Choroid plexus epithelial cell (primary cell): Measurements from ENCODE around the gene PRR18.

Experiments
- DNase-seq: peaks from one replicate; pipeline ENCODE4 v3.0.0-alpha.2; 2010; ENCODE audit warnings: low read depth
- H3K4me3 ChIP-seq: 2 replicates; pipeline ENCODE4 v1.5.1; 2011; ENCODE audit warnings: low read depth, mild to moderate bottlenecking, control low read depth, low read length, moderate library complexity
- CTCF ChIP-seq: conservative IDR thresholded peaks from 2 replicates; pipeline ENCODE4 v1.5.1; 2011; ENCODE audit warnings: low read depth, mild to moderate bottlenecking, control low read depth, inconsistent platforms, low read length, moderate library complexity

Gene PRR18

GRCh38 chr6:166305562-166306117, 2.6 kb downstream of the PRR18 start:
- H3K4me3 ChIP-seq = no peak overlapping the region
- no peak for TF ChIP-seq CTCF
- no peak for DNase-seq

DNA sequence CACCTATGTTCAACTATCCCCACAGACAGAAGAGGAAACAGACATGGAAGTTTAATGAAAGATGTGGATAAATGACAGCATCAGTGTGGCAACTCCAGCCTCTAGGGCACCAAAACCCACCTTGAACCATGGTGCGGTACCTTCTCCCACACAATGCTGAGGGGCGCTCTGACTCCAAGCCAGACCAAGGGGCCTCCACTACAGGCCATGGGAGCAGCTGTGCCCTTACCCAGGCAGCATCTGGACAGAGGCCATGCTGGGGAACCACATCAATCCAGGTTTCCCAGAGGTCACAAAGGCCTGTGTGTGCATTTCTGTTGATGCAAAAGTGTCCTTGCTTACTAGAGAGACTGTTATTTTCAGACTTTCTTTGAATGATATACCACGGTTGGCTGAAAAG, 4.1 kb downstream of the PRR18 start:
- H3K4me3 ChIP-seq = no peak overlapping the region
- no peak for TF ChIP-seq CTCF
- no peak for DNase-seq

- DNase-seq = no peak
- no peak for TF ChIP-seq CTCF
Observed at GRCh38 chr6:166301611-166302529, 6.3 kb downstream of the PRR18 start.

GRCh38 chr6:166300357-166300987, 7.7 kb downstream of the PRR18 start:
- TF ChIP-seq CTCF = no peak
- no peak for DNase-seq
- no peak overlapping the region for H3K4me3 ChIP-seq

More at GRCh38 chr6:166301611-166302529, 6.3 kb downstream of the PRR18 start:
- H3K4me3 ChIP-seq = no peak overlapping the region

DNA sequence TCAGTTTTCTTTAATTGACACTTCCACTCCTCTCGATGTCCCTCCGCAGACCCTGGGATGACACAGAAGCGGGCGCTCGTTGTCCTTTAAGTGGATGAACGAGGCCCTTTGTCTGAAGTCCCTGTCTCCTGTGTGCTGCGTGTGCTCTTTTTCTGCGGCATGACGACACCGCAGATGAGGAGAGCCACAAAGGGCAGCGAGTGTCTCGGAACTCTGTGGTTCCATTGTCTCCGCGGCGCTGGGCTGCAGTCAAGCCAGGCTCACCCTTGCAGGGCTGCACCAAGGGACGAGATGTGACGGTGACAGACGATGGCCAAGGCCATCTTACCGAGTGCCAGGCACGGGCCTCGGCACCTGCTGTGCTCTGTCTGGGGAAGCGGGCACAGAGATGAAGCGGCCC, 10.6 kb downstream of the PRR18 start:
- no peak overlapping the region for H3K4me3 ChIP-seq
- TF ChIP-seq CTCF = no peak
- DNase-seq = no peak

GRCh38 chr6:166296035-166296883, 11.9 kb downstream of the PRR18 start:
- no peak for TF ChIP-seq CTCF
- DNase-seq = no peak
- H3K4me3 ChIP-seq = no peak overlapping the region
